HCT116 (cell line): ENCODE measurements around the gene ZNF536. TPM values are rescaled to one million over a fixed set of nuclear protein-coding genes. Genes with fewer than 3 reads are reported as not detected.

Experiments used
- ATAC-seq: fragments of 200-7000 bp; cut with Tn5 transposase; 2 replicates; pipeline ENCODE4 v1.9.1; 2020; ENCODE audit warnings: mild to moderate bottlenecking, moderate library complexity
- BruUV-seq: library from RNA; stranded (reverse); fragments of 400-500 nt; replicated peaks from 2 replicates; lab custom pipeline; 2021; lab: Mats Ljungman, UMichigan
- CTCF ChIA-PET: fragments of 300-600 bp; sonication (Branson Sonifier 250); formaldehyde crosslinking; loops from one replicate; lab custom pipeline; 2021; ENCODE audit warnings: antibody characterized with exemption; lab: Charles Lee
- POLR2A ChIA-PET: fragments of 300-600, 350-600 bp; sonication (Branson Sonifier 250); formaldehyde crosslinking; loops from one replicate; lab custom pipeline; 2021; ENCODE audit warnings: antibody characterized with exemption; lab: Charles Lee
- RAD21 ChIA-PET, 2 experiments: fragments of 300-600 bp; sonication (Branson Sonifier 250); formaldehyde crosslinking; loops; one replicate each; lab custom pipeline; 2023; ENCODE audit warnings: low total read pairs in 2 of 2; ENCODE audit not compliant: uncharacterized antibody in 2 of 2, unreplicated experiment in 2 of 2, low non-redundant PET in 1 of 2; lab: Charles Lee
- DNase-seq: peaks from one replicate; pipeline ENCODE4 v3.0.0-alpha.2; 2010; ENCODE audit warnings: low read depth, low spot score
- H2AFZ ChIP-seq: fragments of 200-600 bp; shearing (Covaris generic), sonication (generic); 2 replicates; pipeline ENCODE4 v1.6.1; 2017; ENCODE audit warnings: low read depth, mixed run types, mixed read lengths, antibody characterized with exemption, low read length; ENCODE audit not compliant: poor library complexity, severe bottlenecking
- H3K27ac ChIP-seq: 2 replicates; pipeline ENCODE4 v1.5.1; 2012; ENCODE audit warnings: low read depth, low read length
- H3K27me3 ChIP-seq: fragments of 200-600 bp; sonication (generic); 2 replicates; pipeline ENCODE4 v1.6.1; 2016; ENCODE audit warnings: mixed run types, low read length, mixed read lengths; ENCODE audit not compliant: insufficient read depth
- H3K36me3 ChIP-seq, 2 experiments: fragments of 200-500 bp in 1 of 2; fragments of 200-600 bp in 1 of 2; sonication (Bioruptor generic) in 1 of 2; sonication (generic) in 1 of 2; 2 replicates each; pipeline versions ENCODE4 v1.5.1 to v1.6.1; 2014 to 2016; ENCODE audit warnings: low read length in 2 of 2, inconsistent platforms in 1 of 2, mixed read lengths in 1 of 2, mixed run types in 1 of 2; ENCODE audit not compliant: insufficient read depth in 2 of 2, control insufficient read depth in 1 of 2
- H3K4me1 ChIP-seq, 2 experiments: fragments of 200-600 bp in 1 of 2; sonication (generic) in 1 of 2; 2 replicates each; pipeline versions ENCODE4 v1.5.1 to v1.6.1; 2012 to 2017; ENCODE audit warnings: low read length in 2 of 2, inconsistent platforms in 1 of 2, mild to moderate bottlenecking in 1 of 2, mixed read lengths in 1 of 2, mixed run types in 1 of 2, moderate library complexity in 1 of 2; ENCODE audit not compliant: insufficient read depth in 2 of 2, control insufficient read depth in 1 of 2
- H3K4me2 ChIP-seq: fragments of 200-600 bp; sonication (generic); 2 replicates; pipeline ENCODE4 v1.6.1; 2017; ENCODE audit warnings: mixed run types, low read length, mixed read lengths
- H3K4me3 ChIP-seq, 2 experiments: fragments of 200-600 bp in 1 of 2; sonication (generic) in 1 of 2; replicated peaks in 1 of 2; 2 replicates each; pipeline ENCODE4 v1.5.1; 2011 to 2016; ENCODE audit warnings: low read length in 2 of 2, control low read depth in 1 of 2, low read depth in 1 of 2, mild to moderate bottlenecking in 1 of 2, mixed read lengths in 1 of 2, mixed run types in 1 of 2
- H3K79me2 ChIP-seq: fragments of 200-600 bp; sonication (generic); 2 replicates; pipeline ENCODE4 v1.6.1; 2017; ENCODE audit warnings: mild to moderate bottlenecking, mixed run types, low read length, moderate library complexity, mixed read lengths; ENCODE audit not compliant: insufficient read depth
- H3K9ac ChIP-seq: fragments of 200-600 bp; sonication (generic); 2 replicates; pipeline ENCODE4 v1.6.1; 2016; ENCODE audit warnings: low read length, mixed read lengths
- H3K9me2 ChIP-seq: fragments of 200-600 bp; sonication (generic), shearing (Covaris generic); 2 replicates; pipeline ENCODE4 v1.6.1; 2017; ENCODE audit warnings: mixed run types, mild to moderate bottlenecking, moderate library complexity; ENCODE audit not compliant: insufficient read depth
- H3K9me3 ChIP-seq, 2 experiments: fragments of 200-500 bp in 1 of 2; fragments of 200-600 bp in 1 of 2; sonication (Bioruptor generic) in 1 of 2; sonication (generic) in 1 of 2; 2 replicates each; pipeline ENCODE4 v1.6.1; 2014 to 2017; ENCODE audit warnings: low read length in 2 of 2, mixed read lengths in 2 of 2, inconsistent platforms in 1 of 2, low read depth in 1 of 2, mild to moderate bottlenecking in 1 of 2, mixed run types in 1 of 2, moderate library complexity in 1 of 2; ENCODE audit not compliant: control insufficient read depth in 1 of 2, insufficient read depth in 1 of 2
- H4K20me1 ChIP-seq: fragments of 200-600 bp; sonication (generic), shearing (Covaris generic); 2 replicates; pipeline ENCODE4 v1.6.1; 2017; ENCODE audit warnings: mixed run types, mild to moderate bottlenecking, moderate library complexity; ENCODE audit not compliant: insufficient read depth
- CEBPB ChIP-seq: IDR thresholded peaks from 2 replicates; pipeline ENCODE4 v1.6.1; 2012; ENCODE audit warnings: low read depth
- EGR1 ChIP-seq: IDR thresholded peaks from 2 replicates; pipeline ENCODE4 v1.6.1; 2012; ENCODE audit warnings: low read depth
- ELF1 ChIP-seq: IDR thresholded peaks from 2 replicates; pipeline ENCODE4 v1.6.1; 2012; ENCODE audit warnings: low read depth, borderline replicate concordance
- EZH2 ChIP-seq: fragments of 200-600 bp; sonication (generic); IDR thresholded peaks from 2 replicates; pipeline ENCODE4 v1.6.1; 2017; ENCODE audit warnings: antibody characterized with exemption, mixed run types
- EZH2phosphoT487 ChIP-seq: fragments of 200-600 bp; IDR thresholded peaks from 2 replicates; pipeline ENCODE4 v1.6.1; 2018; ENCODE audit warnings: antibody characterized with exemption, borderline replicate concordance
- POLR2A ChIP-seq: IDR thresholded peaks from 2 replicates; pipeline ENCODE4 v1.7.0; 2011; ENCODE audit warnings: borderline replicate concordance; ENCODE audit not compliant: insufficient read depth, insufficient read length; ENCODE audit errors: extremely low read depth
- SP1 ChIP-seq: IDR thresholded peaks from 2 replicates; pipeline ENCODE4 v1.6.1; 2012; ENCODE audit warnings: low read depth
- SRF ChIP-seq: IDR thresholded peaks from 2 replicates; pipeline ENCODE4 v1.6.1; 2012; ENCODE audit warnings: low read depth
- ZFX ChIP-seq: fragments of 450-650 bp; IDR thresholded peaks from 2 replicates; pipeline ENCODE4 v1.6.1; 2017
- intact Hi-C: fragments of 100-400 bp; cut with micrococcal nuclease; formaldehyde crosslinking; loops from 2 replicates; pipeline ENCODE4 v1.10.0; 2022
- total RNA-seq: library from RNA; stranded (reverse); gene quantifications from one replicate; pipeline ENCODE4 v1.2.1, GENCODE V29; 2021; ENCODE audit not compliant: unreplicated experiment
- TF ChIP-seq, protein P1 (sequence below): IDR thresholded peaks from 2 replicates; pipeline ENCODE4 v1.6.1; 2012; ENCODE audit warnings: low read depth
- TF ChIP-seq, protein P2 (sequence below), 3 experiments: fragments of 200-600 bp in 1 of 3; sonication (generic) in 1 of 3; IDR thresholded peaks in 2 of 3; conservative IDR thresholded peaks in 1 of 3; 2 replicates each; pipeline ENCODE4 v1.5.1; 2012 to 2017; ENCODE audit warnings: low read depth in 2 of 3, low read length in 2 of 3, antibody characterized with exemption in 1 of 3, borderline replicate concordance in 1 of 3, control low read depth in 1 of 3, mild to moderate bottlenecking in 1 of 3, mixed read lengths in 1 of 3, mixed run types in 1 of 3, moderate library complexity in 1 of 3; ENCODE audit not compliant: insufficient read depth in 1 of 3
- TF ChIP-seq, protein P3 (sequence below): IDR thresholded peaks from 2 replicates; pipeline ENCODE4 v1.6.1; 2012

The ZNF536 gene
- total RNA-seq, 1 experiment from 2014 or later, result not detected

- Histone ChIP-seq H3K27me3 (peaks cover 3% of the 10 kb centered on the region; the same call in 1 of the 2 replicates), H3K9me3 (no peaks in the 10 kb centered on the region), H3K9me2 (no peaks in the 10 kb centered on the region), H3K4me3 (no peak overlapping the region), H2AFZ (no peak overlapping the region), H4K20me1 (no peaks in the 10 kb centered on the region), H3K9ac (no peak overlapping the region), H3K79me2 (no peaks in the 10 kb centered on the region), H3K4me1 (no peaks in the 10 kb centered on the region), H3K4me2 (no peak overlapping the region), H3K36me3 (no peaks in the 10 kb centered on the region), H3K27ac (no peak overlapping the region)
- ATAC-seq (no peak), DNase-seq (no peak)
- no TSS peak for BruUV-seq
- POLR2A ChIA-PET, result no interaction called here
- intact Hi-C loops, result loop anchor here (10.0 kb wide), 1 partner anchor 177 kb away; no protein-coding TSS in a partner anchor
- RAD21 ChIA-PET, result no interaction called here
- no peak for TF ChIP-seq SP1
- TF ChIP-seq EGR1, result no peak
- TF ChIP-seq, protein P1, sequence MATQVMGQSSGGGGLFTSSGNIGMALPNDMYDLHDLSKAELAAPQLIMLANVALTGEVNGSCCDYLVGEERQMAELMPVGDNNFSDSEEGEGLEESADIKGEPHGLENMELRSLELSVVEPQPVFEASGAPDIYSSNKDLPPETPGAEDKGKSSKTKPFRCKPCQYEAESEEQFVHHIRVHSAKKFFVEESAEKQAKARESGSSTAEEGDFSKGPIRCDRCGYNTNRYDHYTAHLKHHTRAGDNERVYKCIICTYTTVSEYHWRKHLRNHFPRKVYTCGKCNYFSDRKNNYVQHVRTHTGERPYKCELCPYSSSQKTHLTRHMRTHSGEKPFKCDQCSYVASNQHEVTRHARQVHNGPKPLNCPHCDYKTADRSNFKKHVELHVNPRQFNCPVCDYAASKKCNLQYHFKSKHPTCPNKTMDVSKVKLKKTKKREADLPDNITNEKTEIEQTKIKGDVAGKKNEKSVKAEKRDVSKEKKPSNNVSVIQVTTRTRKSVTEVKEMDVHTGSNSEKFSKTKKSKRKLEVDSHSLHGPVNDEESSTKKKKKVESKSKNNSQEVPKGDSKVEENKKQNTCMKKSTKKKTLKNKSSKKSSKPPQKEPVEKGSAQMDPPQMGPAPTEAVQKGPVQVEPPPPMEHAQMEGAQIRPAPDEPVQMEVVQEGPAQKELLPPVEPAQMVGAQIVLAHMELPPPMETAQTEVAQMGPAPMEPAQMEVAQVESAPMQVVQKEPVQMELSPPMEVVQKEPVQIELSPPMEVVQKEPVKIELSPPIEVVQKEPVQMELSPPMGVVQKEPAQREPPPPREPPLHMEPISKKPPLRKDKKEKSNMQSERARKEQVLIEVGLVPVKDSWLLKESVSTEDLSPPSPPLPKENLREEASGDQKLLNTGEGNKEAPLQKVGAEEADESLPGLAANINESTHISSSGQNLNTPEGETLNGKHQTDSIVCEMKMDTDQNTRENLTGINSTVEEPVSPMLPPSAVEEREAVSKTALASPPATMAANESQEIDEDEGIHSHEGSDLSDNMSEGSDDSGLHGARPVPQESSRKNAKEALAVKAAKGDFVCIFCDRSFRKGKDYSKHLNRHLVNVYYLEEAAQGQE, result no peak
- no peak for TF ChIP-seq POLR2A
- no peak for TF ChIP-seq EZH2phosphoT487
- TF ChIP-seq EZH2, result no peak
- no peak for TF ChIP-seq ZFX
- TF ChIP-seq, protein P2, sequence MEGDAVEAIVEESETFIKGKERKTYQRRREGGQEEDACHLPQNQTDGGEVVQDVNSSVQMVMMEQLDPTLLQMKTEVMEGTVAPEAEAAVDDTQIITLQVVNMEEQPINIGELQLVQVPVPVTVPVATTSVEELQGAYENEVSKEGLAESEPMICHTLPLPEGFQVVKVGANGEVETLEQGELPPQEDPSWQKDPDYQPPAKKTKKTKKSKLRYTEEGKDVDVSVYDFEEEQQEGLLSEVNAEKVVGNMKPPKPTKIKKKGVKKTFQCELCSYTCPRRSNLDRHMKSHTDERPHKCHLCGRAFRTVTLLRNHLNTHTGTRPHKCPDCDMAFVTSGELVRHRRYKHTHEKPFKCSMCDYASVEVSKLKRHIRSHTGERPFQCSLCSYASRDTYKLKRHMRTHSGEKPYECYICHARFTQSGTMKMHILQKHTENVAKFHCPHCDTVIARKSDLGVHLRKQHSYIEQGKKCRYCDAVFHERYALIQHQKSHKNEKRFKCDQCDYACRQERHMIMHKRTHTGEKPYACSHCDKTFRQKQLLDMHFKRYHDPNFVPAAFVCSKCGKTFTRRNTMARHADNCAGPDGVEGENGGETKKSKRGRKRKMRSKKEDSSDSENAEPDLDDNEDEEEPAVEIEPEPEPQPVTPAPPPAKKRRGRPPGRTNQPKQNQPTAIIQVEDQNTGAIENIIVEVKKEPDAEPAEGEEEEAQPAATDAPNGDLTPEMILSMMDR (IDR thresholded peaks at IDR 0.05 in 2 of 3, conservative IDR thresholded peaks at IDR 0.05 in 1 of 3; ENCODE audit: borderline replicate concordance in 1 of 3, insufficient read depth in 1 of 3, low read depth in 2 of 3, low read length in 2 of 3), result no peak
- TF ChIP-seq CEBPB, result no peak
- TF ChIP-seq SRF, result no peak
- no peak for TF ChIP-seq ELF1
- TF ChIP-seq, protein P3, sequence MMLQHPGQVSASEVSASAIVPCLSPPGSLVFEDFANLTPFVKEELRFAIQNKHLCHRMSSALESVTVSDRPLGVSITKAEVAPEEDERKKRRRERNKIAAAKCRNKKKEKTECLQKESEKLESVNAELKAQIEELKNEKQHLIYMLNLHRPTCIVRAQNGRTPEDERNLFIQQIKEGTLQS, result no peak
- CTCF ChIA-PET, result no interaction called here
These were observed 29.8 kb downstream of the ZNF536 start for GRCh38 chr19:30401956-30402355.
